ENCODE data around the gene NYNRIN.

The NYNRIN gene

DNA sequence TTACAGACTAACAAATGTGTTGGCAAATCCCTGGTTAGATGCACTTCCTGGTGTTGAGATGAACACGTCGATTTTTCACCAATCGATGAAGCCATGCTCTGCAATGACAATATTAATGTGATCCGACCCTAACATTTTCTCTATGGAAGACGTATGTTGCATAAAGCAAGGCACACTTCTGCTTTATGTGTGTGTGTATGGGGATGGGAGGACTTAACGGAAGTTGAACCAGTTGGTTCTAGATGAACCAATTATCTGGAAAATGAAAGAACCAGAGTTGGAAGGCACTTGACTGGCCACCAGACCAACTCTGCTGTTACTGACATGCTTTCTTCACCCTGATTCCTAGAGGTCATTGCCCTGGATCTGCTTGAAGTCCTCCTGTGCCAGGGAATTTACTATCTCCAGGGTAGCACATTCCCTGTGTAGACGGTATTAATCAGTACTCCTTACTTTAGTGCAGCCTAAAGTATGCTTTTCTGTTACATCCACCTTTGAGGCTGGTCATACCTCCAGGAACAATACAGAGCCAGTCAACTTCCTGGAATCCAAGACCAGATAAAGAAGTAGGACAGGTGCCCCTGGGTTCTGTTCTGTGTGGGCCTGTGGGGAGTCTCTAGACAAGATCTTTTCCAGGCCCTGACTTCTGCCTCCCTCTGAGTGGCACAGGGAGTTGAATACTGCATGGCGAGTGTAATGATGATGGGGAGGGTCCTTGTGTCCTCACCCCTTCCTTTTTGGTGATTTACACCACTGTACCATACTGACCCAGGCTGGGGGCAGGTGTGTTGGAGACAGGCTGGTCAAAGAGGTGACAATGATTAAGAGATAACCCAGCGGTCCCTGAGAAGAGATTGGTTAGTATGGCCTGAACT, 39.7 kb downstream of the NYNRIN start:
- Histone ChIP-seq H3K4me3 (ENCODE audit: insufficient read depth in 1 of 2, low read depth in 1 of 2, low read length in 2 of 2) (no peak overlapping the region), H3K27me3 (ENCODE audit: control insufficient read depth in 1 of 2, insufficient read depth in 1 of 2, low read length in 2 of 2) (no peaks in the 10 kb centered on the region), H3K79me1 (replicated peaks; ENCODE audit: low read length, poor library complexity, severe bottlenecking) (peaks cover 27% of the 10 kb centered on the region), H2BK5ac (ENCODE audit: low read depth, low read length, poor library complexity, severe bottlenecking) (no peak overlapping the region), H3K27ac (ENCODE audit: low read length, poor library complexity, severe bottlenecking) (no peak overlapping the region), H3K4me1 (ENCODE audit: control insufficient read depth, insufficient read depth, low read depth, low read length) (peaks cover 15% of the 10 kb centered on the region), H3K9me3 (ENCODE audit: control insufficient read depth, low read length) (no peaks in the 10 kb centered on the region), H3K36me3 (ENCODE audit: control insufficient read depth in 1 of 2, insufficient read depth in 2 of 2, low read depth in 1 of 2, low read length in 2 of 2) (peaks cover 45 to 81% of the 10 kb centered on the region in 2 experiments), H2BK120ac (ENCODE audit: low read depth, low read length) (no peak overlapping the region), H3K4ac (ENCODE audit: low read depth in 1 of 2, low read length in 2 of 2) (no peak overlapping the region), H3K14ac (ENCODE audit: low read length in 2 of 2) (no peak overlapping the region), H3K18ac (ENCODE audit: low read depth in 1 of 2, low read length in 2 of 2) (no peak overlapping the region), H2AK5ac (ENCODE audit: low read length, severe bottlenecking) (no peak overlapping the region), H3K9ac (ENCODE audit: low read length) (peak overlapping the region; percentile 13), H4K8ac (ENCODE audit: low read length) (peak overlapping the region; percentile 24), H2BK15ac (ENCODE audit: low read depth, poor library complexity, severe bottlenecking) (no peak overlapping the region), H2BK12ac (ENCODE audit: low read length in 2 of 2) (no peak overlapping the region), H3K23ac (ENCODE audit: low read length in 2 of 2) (no peak overlapping the region), H3K4me2 (ENCODE audit: low read length, poor library complexity, severe bottlenecking) (no peak overlapping the region), H4K91ac (ENCODE audit: low read length) (no peak overlapping the region), H2AFZ (ENCODE audit: low read depth, low read length) (no peak overlapping the region)
- 77% methylated on average over 9 of the region's 9 CpGs for WGBS
- DNase-seq: no peak

DNA sequence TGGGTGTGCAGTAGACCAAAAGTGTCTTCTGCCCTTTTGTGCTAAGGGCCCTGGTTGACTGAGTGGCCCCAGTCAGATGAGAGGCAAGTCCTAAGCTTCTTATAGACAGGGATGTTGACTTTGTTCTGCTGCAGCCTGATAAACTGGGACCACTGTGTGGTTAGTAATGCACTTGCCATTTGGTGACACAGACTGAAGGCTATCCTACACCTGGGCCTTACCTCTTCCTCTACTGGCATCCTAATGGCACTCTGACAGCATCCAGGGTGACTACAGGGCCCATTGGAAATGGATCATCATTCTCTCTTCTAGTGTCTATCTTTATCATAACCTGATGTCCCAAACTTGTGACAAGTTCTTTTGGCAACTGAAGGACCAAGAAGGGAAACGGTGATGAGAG, 40.5 kb downstream of the NYNRIN start:
- H2BK15ac ChIP-seq (ENCODE audit: low read depth, poor library complexity, severe bottlenecking): no peak overlapping the region
- no peak overlapping the region for H2AK5ac ChIP-seq (ENCODE audit: low read length, severe bottlenecking)
- H4K91ac ChIP-seq (ENCODE audit: low read length): no peak overlapping the region
- no peak overlapping the region for H2AFZ ChIP-seq (ENCODE audit: low read depth, low read length)
- no peak overlapping the region for H3K27ac ChIP-seq (ENCODE audit: low read length, poor library complexity, severe bottlenecking)
- H2BK120ac ChIP-seq (ENCODE audit: low read depth, low read length): no peak overlapping the region
- no peak overlapping the region for H3K4me2 ChIP-seq (ENCODE audit: low read length, poor library complexity, severe bottlenecking)
- no peaks in the 10 kb centered on the region for H3K9me3 ChIP-seq (ENCODE audit: control insufficient read depth, low read length)
- H3K4me3 ChIP-seq (ENCODE audit: insufficient read depth in 1 of 2, low read depth in 1 of 2, low read length in 2 of 2): no peak overlapping the region
- H3K27me3 ChIP-seq (ENCODE audit: control insufficient read depth in 1 of 2, insufficient read depth in 1 of 2, low read length in 2 of 2): no peaks in the 10 kb centered on the region
- H4K8ac ChIP-seq (ENCODE audit: low read length): no peak overlapping the region
- no peak overlapping the region for H3K23ac ChIP-seq (ENCODE audit: low read length in 2 of 2)
- no peak overlapping the region for H3K18ac ChIP-seq (ENCODE audit: low read depth in 1 of 2, low read length in 2 of 2)
- peaks cover 28% of the 10 kb centered on the region for H3K79me1 ChIP-seq (replicated peaks; ENCODE audit: low read length, poor library complexity, severe bottlenecking)
- peak overlapping the region; percentile 99 for H3K9ac ChIP-seq (ENCODE audit: low read length)
- H3K4me1 ChIP-seq (ENCODE audit: control insufficient read depth, insufficient read depth, low read depth, low read length): peaks cover 15% of the 10 kb centered on the region
- no peak overlapping the region for H3K14ac ChIP-seq (ENCODE audit: low read length in 2 of 2)
- H2BK5ac ChIP-seq (ENCODE audit: low read depth, low read length, poor library complexity, severe bottlenecking): no peak overlapping the region
- H3K4ac ChIP-seq (ENCODE audit: low read depth in 1 of 2, low read length in 2 of 2): no peak overlapping the region
- DNase-seq: no peak
- WGBS: 100% methylated on average over 1 of the region's 1 CpG
- peaks cover 45 to 73% of the 10 kb centered on the region in 2 experiments for H3K36me3 ChIP-seq (ENCODE audit: control insufficient read depth in 1 of 2, insufficient read depth in 2 of 2, low read depth in 1 of 2, low read length in 2 of 2)
- H2BK12ac ChIP-seq (ENCODE audit: low read length in 2 of 2): no peak overlapping the region

DNA sequence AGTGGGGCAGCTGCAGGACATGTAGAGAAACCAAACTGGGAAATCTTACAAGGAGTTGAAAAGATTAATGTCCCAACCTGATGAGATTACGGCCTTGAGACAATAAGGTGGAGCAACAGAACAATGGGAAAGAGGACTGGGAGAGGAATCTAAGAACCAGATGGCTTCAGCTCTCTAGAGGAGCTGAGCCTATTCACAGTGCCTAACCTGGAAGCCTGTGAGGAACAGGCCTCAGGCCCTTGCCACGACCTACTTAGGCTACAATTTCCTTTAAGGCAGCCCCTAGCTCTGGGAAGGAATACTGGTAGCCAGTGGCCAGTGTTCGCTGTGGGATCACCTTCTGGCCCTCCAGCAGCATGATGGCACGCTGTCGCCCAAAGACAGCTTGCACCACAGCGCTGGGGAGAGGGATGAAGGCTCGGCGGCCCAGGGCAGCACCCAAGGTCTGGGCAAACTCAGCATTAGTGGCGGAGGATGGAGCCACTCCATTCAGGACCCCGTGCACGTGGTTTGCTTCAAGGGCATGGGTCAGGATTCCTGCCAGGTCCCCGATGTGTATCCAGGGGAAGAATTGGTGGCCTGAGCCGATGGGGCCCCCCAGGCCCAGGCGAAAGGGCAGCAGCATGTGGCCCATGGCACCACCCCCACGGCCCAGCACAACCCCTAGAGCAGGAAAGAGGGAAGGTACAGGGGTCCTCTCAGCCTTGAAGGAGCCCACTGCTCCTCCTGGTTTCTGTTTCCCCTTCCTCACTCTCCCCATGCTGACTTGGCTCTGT, 41.2 kb downstream of the NYNRIN start:
- Histone ChIP-seq H2AFZ (ENCODE audit: low read depth, low read length) (no peak overlapping the region), H2BK5ac (ENCODE audit: low read depth, low read length, poor library complexity, severe bottlenecking) (no peak overlapping the region), H3K4me1 (ENCODE audit: control insufficient read depth, insufficient read depth, low read depth, low read length) (peaks cover 15% of the 10 kb centered on the region), H3K9me3 (ENCODE audit: control insufficient read depth, low read length) (no peaks in the 10 kb centered on the region), H3K27ac (ENCODE audit: low read length, poor library complexity, severe bottlenecking) (no peak overlapping the region), H3K9ac (ENCODE audit: low read length) (peak overlapping the region; percentile 99), H3K4me3 (ENCODE audit: insufficient read depth in 1 of 2, low read depth in 1 of 2, low read length in 2 of 2) (no peak overlapping the region), H3K4ac (ENCODE audit: low read depth in 1 of 2, low read length in 2 of 2) (no peak overlapping the region), H4K91ac (ENCODE audit: low read length) (peak overlapping the region; percentile 25), H3K23ac (ENCODE audit: low read length in 2 of 2) (no peak overlapping the region), H3K36me3 (ENCODE audit: control insufficient read depth in 1 of 2, insufficient read depth in 2 of 2, low read depth in 1 of 2, low read length in 2 of 2) (peaks cover 45 to 69% of the 10 kb centered on the region in 2 experiments), H3K14ac (ENCODE audit: low read length in 2 of 2) (no peak overlapping the region), H3K4me2 (ENCODE audit: low read length, poor library complexity, severe bottlenecking) (no peak overlapping the region), H3K27me3 (ENCODE audit: control insufficient read depth in 1 of 2, insufficient read depth in 1 of 2, low read length in 2 of 2) (no peaks in the 10 kb centered on the region), H2BK15ac (ENCODE audit: low read depth, poor library complexity, severe bottlenecking) (no peak overlapping the region), H2BK120ac (ENCODE audit: low read depth, low read length) (no peak overlapping the region), H3K79me1 (replicated peaks; ENCODE audit: low read length, poor library complexity, severe bottlenecking) (peaks cover 28% of the 10 kb centered on the region), H3K18ac (ENCODE audit: low read depth in 1 of 2, low read length in 2 of 2) (no peak overlapping the region), H4K8ac (ENCODE audit: low read length) (peak overlapping the region; percentile 5), H2BK12ac (ENCODE audit: low read length in 2 of 2) (peak overlapping the region in 1 of 2 experiments; percentile 6), H2AK5ac (ENCODE audit: low read length, severe bottlenecking) (no peak overlapping the region)
- 89% methylated on average over 15 of the region's 15 CpGs for WGBS
- no peak for DNase-seq
